LHCN-M2 (cell line): ENCODE data around the gene NEIL3. TPM values are rescaled to one million over a fixed set of nuclear protein-coding genes. Genes with fewer than 3 reads are reported as not detected.
"Not testable (repeated sequence)": the region's sequence is repeated elsewhere in the genome, so short reads cannot be mapped to it uniquely, and the experiment has no call there.

Experiments used
- DNase-seq: peaks from one replicate; pipeline ENCODE4 v3.0.0-alpha.2; 2012; ENCODE audit warnings: low read depth
- total RNA-seq: library from RNA; depleted of rRNA; stranded (reverse); fragments of >200 nt; gene quantifications from 2 replicates; pipeline ENCODE4 v1.2.3, GENCODE V29; 2014

The NEIL3 gene
- total RNA-seq, 1 experiment from 2014 or later: 13.8 TPM

GRCh38 chr4:177301126-177301639 is 8.5 kb upstream of the NEIL3 start:
- DNase-seq: no peak

GRCh38 chr4:177302371-177303100 is 7.1 kb upstream of the NEIL3 start:
- peak; percentile 37 for DNase-seq

GRCh38 chr4:177304094-177304493 is 5.6 kb upstream of the NEIL3 start:
- DNase-seq: no peak

GRCh38 chr4:177304864-177305263 is 4.8 kb upstream of the NEIL3 start:
- not testable (repeated sequence) for DNase-seq

- peak; percentile 53 for DNase-seq
These were observed 1.5 kb upstream of the NEIL3 start for GRCh38 chr4:177308125-177308524.

GRCh38 chr4:177308847-177309521 is 690 bp upstream of the NEIL3 start:
- DNase-seq: no peak

GRCh38 chr4:177311589-177311988 is 1.9 kb downstream of the NEIL3 start:
- no peak for DNase-seq

GRCh38 chr4:177313263-177313662 is 3.6 kb downstream of the NEIL3 start:
- DNase-seq: peak; percentile 46

GRCh38 chr4:177315767-177316464 is 6.2 kb downstream of the NEIL3 start:
- DNase-seq: no peak

- DNase-seq: no peak
These were observed 11.0 kb downstream of the NEIL3 start for GRCh38 chr4:177320721-177321120.

- no peak for DNase-seq
These were observed 12.0 kb downstream of the NEIL3 start for GRCh38 chr4:177321647-177322046.

GRCh38 chr4:177322266-177322665 is 12.6 kb downstream of the NEIL3 start:
- no peak for DNase-seq

GRCh38 chr4:177322881-177323280 is 13.2 kb downstream of the NEIL3 start:
- no peak for DNase-seq

GRCh38 chr4:177323416-177323815 is 13.7 kb downstream of the NEIL3 start:
- no peak for DNase-seq

GRCh38 chr4:177332119-177332518 is 22.4 kb downstream of the NEIL3 start:
- DNase-seq: no peak

GRCh38 chr4:177339477-177340374 is 30.1 kb downstream of the NEIL3 start:
- DNase-seq: peak; percentile 50

GRCh38 chr4:177348348-177348747 is 38.7 kb downstream of the NEIL3 start:
- no peak for DNase-seq

- DNase-seq: no peak
These were observed 39.5 kb downstream of the NEIL3 start for GRCh38 chr4:177349191-177349590.

GRCh38 chr4:177351622-177352244 is 42.1 kb downstream of the NEIL3 start:
- no peak for DNase-seq

- no peak for DNase-seq
These were observed 46.5 kb downstream of the NEIL3 start for GRCh38 chr4:177356206-177356605.

GRCh38 chr4:177356921-177357320 is 47.2 kb downstream of the NEIL3 start:
- no peak for DNase-seq
